Brain microvascular endothelial cell (primary cell): ENCODE results near the gene GIPC1.

Experiments used
- DNase-seq: peaks from one replicate; pipeline ENCODE4 v3.0.0-alpha.2; 2020
- H3K27ac ChIP-seq: fragments of 250-450 bp; sonication (Bioruptor Pico); 2 replicates; pipeline ENCODE4 v1.5.1; 2020; ENCODE audit warnings: mild to moderate bottlenecking, moderate library complexity
- H3K27me3 ChIP-seq: fragments of 250-450 bp; sonication (Bioruptor Pico); replicated peaks from 2 replicates; pipeline ENCODE4 v1.5.1; 2020; ENCODE audit warnings: mild to moderate bottlenecking
- H3K36me3 ChIP-seq: fragments of 250-450 bp; sonication (Bioruptor Pico); replicated peaks from 2 replicates; pipeline ENCODE4 v1.5.1; 2020; ENCODE audit warnings: mild to moderate bottlenecking
- H3K4me3 ChIP-seq: 2 replicates; pipeline ENCODE4 v1.5.1; 2011; ENCODE audit warnings: low read depth, mild to moderate bottlenecking, control low read depth, low read length, moderate library complexity
- CTCF ChIP-seq: IDR thresholded peaks from 2 replicates; pipeline ENCODE4 v1.5.1; 2011; ENCODE audit warnings: low read depth, mild to moderate bottlenecking, moderate library complexity, low read length, control low read depth, inconsistent platforms; ENCODE audit errors: missing control alignments
- in situ Hi-C: cut with HindIII; loops from 2 replicates; pipeline ENCODE4 v1.10.0; 2017; ENCODE audit warnings: low sequenced_read_pairs, low pct_ligation_motif_present

GIPC1 gene

GRCh38 chr19:14540741-14541525 is 45.0 kb upstream of the GIPC1 start:
- no peaks in the 10 kb centered on the region for H3K36me3 ChIP-seq
- in situ Hi-C loops, result no loop called here
- TF ChIP-seq CTCF, result no peak
- no peak overlapping the region for H3K4me3 ChIP-seq
- no peaks in the 10 kb centered on the region for H3K27me3 ChIP-seq
- no peak overlapping the region for H3K27ac ChIP-seq
- no peak for DNase-seq

- in situ Hi-C loops, result no loop called here
- H3K4me3 ChIP-seq, result no peak overlapping the region
Measured at GRCh38 chr19:14536926-14537692, 41.2 kb upstream of the GIPC1 start.

GRCh38 chr19:14533450-14533849 is 37.5 kb upstream of the GIPC1 start:
- TF ChIP-seq CTCF, result no peak
- DNase-seq, result no peak
- Histone ChIP-seq H3K36me3 (no peaks in the 10 kb centered on the region), H3K4me3 (no peak overlapping the region), H3K27me3 (no peaks in the 10 kb centered on the region), H3K27ac (no peak overlapping the region)
- in situ Hi-C loops, result no loop called here

More at GRCh38 chr19:14536926-14537692, 41.2 kb upstream of the GIPC1 start:
- H3K27ac ChIP-seq, result no peak overlapping the region
- H3K27me3 ChIP-seq, result no peaks in the 10 kb centered on the region
- no peak for TF ChIP-seq CTCF
- DNase-seq, result peak; percentile 31
- no peaks in the 10 kb centered on the region for H3K36me3 ChIP-seq

GRCh38 chr19:14530506-14530905 is 34.6 kb upstream of the GIPC1 start:
- Histone ChIP-seq H3K4me3 (peak overlapping the region; percentile 69), H3K36me3 (no peaks in the 10 kb centered on the region), H3K27ac (no peak overlapping the region), H3K27me3 (no peaks in the 10 kb centered on the region)
- no peak for TF ChIP-seq CTCF
- no peak for DNase-seq
- in situ Hi-C loops, result no loop called here

- no peak for TF ChIP-seq CTCF
- H3K27me3 ChIP-seq, result no peaks in the 10 kb centered on the region
- H3K27ac ChIP-seq, result peak overlapping the region; percentile 43
- no peaks in the 10 kb centered on the region for H3K36me3 ChIP-seq
- DNase-seq, result no peak
- peak overlapping the region; percentile 69 for H3K4me3 ChIP-seq
- in situ Hi-C loops, result no loop called here
Measured at GRCh38 chr19:14530005-14530348, 34.0 kb upstream of the GIPC1 start.
